ENCODE data around the gene PLEKHM3.

PLEKHM3 gene

GRCh38 chr2:207865210-207865609 is 160.1 kb downstream of the PLEKHM3 start:
- H3K4me3 ChIP-seq (ENCODE audit: control insufficient read depth, low read depth, low read length): no peak overlapping the region
- no peak for DNase-seq (ENCODE audit: low read depth)
- TF ChIP-seq CTCF (conservative IDR thresholded peaks at IDR 0.05; ENCODE audit: control insufficient read depth, insufficient read depth, low read depth, low read length): no peak

- no peak overlapping the region for H3K4me3 ChIP-seq (ENCODE audit: control insufficient read depth, low read depth, low read length)
- no peak for DNase-seq (ENCODE audit: low read depth)
- TF ChIP-seq CTCF (conservative IDR thresholded peaks at IDR 0.05; ENCODE audit: control insufficient read depth, insufficient read depth, low read depth, low read length): no peak
Observed at GRCh38 chr2:207863345-207863744, 162.0 kb downstream of the PLEKHM3 start.

GRCh38 chr2:207861789-207862188 is 163.5 kb downstream of the PLEKHM3 start:
- H3K4me3 ChIP-seq (ENCODE audit: control insufficient read depth, low read depth, low read length): no peak overlapping the region
- DNase-seq (ENCODE audit: low read depth): no peak
- no peak for TF ChIP-seq CTCF (conservative IDR thresholded peaks at IDR 0.05; ENCODE audit: control insufficient read depth, insufficient read depth, low read depth, low read length)

GRCh38 chr2:207860685-207861084 is 164.6 kb downstream of the PLEKHM3 start:
- H3K4me3 ChIP-seq (ENCODE audit: control insufficient read depth, low read depth, low read length): no peak overlapping the region
- DNase-seq (ENCODE audit: low read depth): no peak
- TF ChIP-seq CTCF (conservative IDR thresholded peaks at IDR 0.05; ENCODE audit: control insufficient read depth, insufficient read depth, low read depth, low read length): no peak

- TF ChIP-seq CTCF (conservative IDR thresholded peaks at IDR 0.05; ENCODE audit: control insufficient read depth, insufficient read depth, low read depth, low read length): no peak
- no peak for DNase-seq (ENCODE audit: low read depth)
Observed at GRCh38 chr2:207855591-207855990, 169.7 kb downstream of the PLEKHM3 start.

GRCh38 chr2:207854484-207855440 is 170.6 kb downstream of the PLEKHM3 start:
- no peak for TF ChIP-seq CTCF (conservative IDR thresholded peaks at IDR 0.05; ENCODE audit: control insufficient read depth, insufficient read depth, low read depth, low read length)
- DNase-seq (ENCODE audit: low read depth): peak; percentile 64
- H3K4me3 ChIP-seq (ENCODE audit: control insufficient read depth, low read depth, low read length): no peak overlapping the region

More at GRCh38 chr2:207855591-207855990, 169.7 kb downstream of the PLEKHM3 start:
- H3K4me3 ChIP-seq (ENCODE audit: control insufficient read depth, low read depth, low read length): no peak overlapping the region
